Kidney (tissue), 14 donors: ENCODE measurements around the gene NEURL1. TPM values are rescaled to one million over a fixed set of nuclear protein-coding genes. Genes with fewer than 3 reads are reported as not detected.

Experiments used
- DNase-seq, 5 donors: peaks; one replicate each; pipeline ENCODE4 v3.0.0-alpha.2; 2013 to 2020
- FAIRE-seq: peaks from 2 replicates; lab custom pipeline; 2012; peaks lifted over from hg19 to GRCh38; lab: Jason Lieb, UNC
- H3K27ac ChIP-seq, 2 donors: one replicate each; pipeline ENCODE4 v1.7.0; 2013; ENCODE audit warnings: low read depth in 2 of 2, low read length in 2 of 2, inconsistent platforms in 1 of 2
- H3K27me3 ChIP-seq: one replicate; pipeline ENCODE4 v1.7.1; 2013; ENCODE audit warnings: low read length, inconsistent platforms; ENCODE audit not compliant: control insufficient read depth, insufficient read depth
- H3K36me3 ChIP-seq, 3 donors: one replicate each; pipeline versions ENCODE4 v1.7.0 to v1.7.1; 2013; ENCODE audit warnings: low read length in 3 of 3, control low read depth in 1 of 3, inconsistent platforms in 1 of 3; ENCODE audit not compliant: insufficient read depth in 3 of 3, control insufficient read depth in 2 of 3
- H3K4me1 ChIP-seq, 3 donors: one replicate each; pipeline versions ENCODE4 v1.7.0 to v1.7.1; 2013; ENCODE audit warnings: low read length in 3 of 3, inconsistent platforms in 1 of 3, low read depth in 1 of 3; ENCODE audit not compliant: control insufficient read depth in 2 of 3, insufficient read depth in 2 of 3
- H3K4me3 ChIP-seq, 3 donors: one replicate each; pipeline versions ENCODE4 v1.7.0 to v1.8.1; 2013; ENCODE audit warnings: low read length in 3 of 3, control low read depth in 1 of 3, inconsistent platforms in 1 of 3
- H3K9ac ChIP-seq, 3 donors: one replicate each; pipeline versions ENCODE4 v1.7.0 to v1.7.1; 2013; ENCODE audit warnings: low read length in 3 of 3, control low read depth in 1 of 3, inconsistent platforms in 1 of 3
- H3K9me3 ChIP-seq, 3 donors: one replicate each; pipeline versions ENCODE4 v1.7.0 to v1.7.1; 2013; ENCODE audit warnings: low read length in 3 of 3, control low read depth in 1 of 3, inconsistent platforms in 1 of 3; ENCODE audit not compliant: control insufficient read depth in 2 of 3, insufficient read depth in 1 of 3
- CTCF ChIP-seq: IDR thresholded peaks from 3 replicates; pipeline ENCODE4 v1.5.1; 2012; ENCODE audit warnings: mild to moderate bottlenecking, moderate library complexity, borderline replicate concordance; ENCODE audit not compliant: insufficient read depth; ENCODE audit errors: extremely low read depth
- intact Hi-C: fragments of 100-400 bp; cut with DNase I; formaldehyde crosslinking; loops from one replicate; pipeline ENCODE4 v1.11.1; 2022
- polyA plus RNA-seq: library from polyadenylated mRNA; stranded (reverse); fragments of 350-450 nt; fragmentation: Illumina TruSeq; extraction: RNeasy Lipid Tissue Mini Kit (QIAGEN cat#74804); gene quantifications from one replicate; pipeline ENCODE4 v1.2.3, GENCODE V29; 2014; ENCODE audit warnings: low read depth, low replicate concordance; ENCODE audit not compliant: insufficient read depth
- total RNA-seq: library from RNA; stranded (reverse); fragmentation: NEBNext Ultra II Directional; extraction: Animal tissue kit (Norgen Biotek cat#: 25700); gene quantifications from one replicate; pipeline ENCODE4 v1.2.1, GENCODE V29; 2021
- donor health status: control.
- donor health status: control.
- donor health status: control.
- donor health status: control.
- donor health status: control.
- donor health status: DM: yes; HTN: yes; CAD: no.
- donor health status: Normal renal cell carcinoma (clear cell type).

Gene NEURL1
- total and polyA plus RNA-seq, 2 donors from 2014 or later, result 1.2 TPM

- H3K9me3 ChIP-seq, result no peaks in the 10 kb centered on the region
- no peak overlapping the region for H3K27ac ChIP-seq
- peaks cover 0 to 4% (median 0%) of the 10 kb centered on the region in 3 donors for H3K36me3 ChIP-seq
- intact Hi-C loops, result no loop called here
- FAIRE-seq (no peak), DNase-seq (no peak)
- TF ChIP-seq CTCF, result no peak
- H3K4me3 ChIP-seq, result no peak overlapping the region
- peaks cover 0 to 12% (median 0%) of the 10 kb centered on the region in 3 donors for H3K4me1 ChIP-seq
- no peak overlapping the region for H3K9ac ChIP-seq
- no peaks in the 10 kb centered on the region for H3K27me3 ChIP-seq
Measured at GRCh38 chr10:103633846-103634245, 140.3 kb downstream of the NEURL1 start.

GRCh38 chr10:103635580-103635979 is 142.1 kb downstream of the NEURL1 start:
- intact Hi-C loops, result no loop called here
- H3K9me3 ChIP-seq, result no peaks in the 10 kb centered on the region
- peaks cover 0 to 4% (median 0%) of the 10 kb centered on the region in 3 donors for H3K36me3 ChIP-seq
- DNase-seq (no peak), FAIRE-seq (no peak)
- no peak overlapping the region for H3K9ac ChIP-seq
- H3K4me3 ChIP-seq, result no peak overlapping the region
- no peak for TF ChIP-seq CTCF
- peaks cover 0 to 11% (median 0%) of the 10 kb centered on the region in 3 donors for H3K4me1 ChIP-seq
- H3K27me3 ChIP-seq, result no peaks in the 10 kb centered on the region
- no peak overlapping the region for H3K27ac ChIP-seq

DNA sequence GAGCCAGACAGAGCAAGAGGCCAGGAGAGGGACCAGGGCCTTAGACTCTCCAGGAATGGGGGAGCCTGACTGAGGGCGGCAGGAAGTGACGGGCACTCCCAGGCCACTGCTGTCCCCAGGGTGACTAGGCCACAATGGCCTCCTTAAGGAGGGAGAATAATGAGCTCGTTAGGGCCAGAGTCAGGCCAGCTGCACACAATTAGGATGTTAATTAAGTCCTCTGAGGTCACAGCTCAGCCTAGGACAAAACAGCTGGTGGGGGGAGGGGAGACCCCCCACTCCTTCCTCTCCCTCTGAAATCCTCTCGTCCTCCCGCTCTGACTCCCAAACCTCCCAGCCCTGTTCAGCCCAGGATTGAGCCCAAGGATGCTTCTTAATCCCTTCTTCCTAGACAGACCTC is 143.0 kb downstream of the NEURL1 start:
- Histone ChIP-seq H3K9me3 (no peaks in the 10 kb centered on the region), H3K27ac (no peak overlapping the region), H3K27me3 (no peaks in the 10 kb centered on the region), H3K36me3 (peaks cover 0 to 4% (median 0%) of the 10 kb centered on the region in 3 donors), H3K4me1 (peaks cover 0 to 11% (median 0%) of the 10 kb centered on the region in 3 donors), H3K9ac (no peak overlapping the region), H3K4me3 (no peak overlapping the region)
- TF ChIP-seq CTCF, result no peak
- no peak for FAIRE-seq
- peak in 3 of 5 donors; percentile 19 to 81 (median 79) for DNase-seq
- intact Hi-C loops, result no loop called here

GRCh38 chr10:103637011-103637410 is 143.5 kb downstream of the NEURL1 start:
- TF ChIP-seq CTCF, result no peak
- no peak overlapping the region for H3K27ac ChIP-seq
- no peaks in the 10 kb centered on the region for H3K27me3 ChIP-seq
- intact Hi-C loops, result no loop called here
- H3K36me3 ChIP-seq, result peaks cover 0 to 4% (median 0%) of the 10 kb centered on the region in 3 donors
- FAIRE-seq, result no peak
- peak in 1 of 5 donors; percentile 35 for DNase-seq
- no peak overlapping the region for H3K9ac ChIP-seq
- peaks cover 0 to 11% (median 0%) of the 10 kb centered on the region in 3 donors for H3K4me1 ChIP-seq
- no peaks in the 10 kb centered on the region for H3K9me3 ChIP-seq
- no peak overlapping the region for H3K4me3 ChIP-seq
